Measurements from ENCODE around the gene SORL1. TPM values are rescaled to one million over a fixed set of nuclear protein-coding genes. Genes with fewer than 3 reads are reported as not detected.

The SORL1 gene
- total and polyA plus RNA-seq, 2 of the 8 experiments (the other 6 are each of a cell fraction or from before 2014, with no cell fraction given): 38.1 to 65.5 TPM

DNA sequence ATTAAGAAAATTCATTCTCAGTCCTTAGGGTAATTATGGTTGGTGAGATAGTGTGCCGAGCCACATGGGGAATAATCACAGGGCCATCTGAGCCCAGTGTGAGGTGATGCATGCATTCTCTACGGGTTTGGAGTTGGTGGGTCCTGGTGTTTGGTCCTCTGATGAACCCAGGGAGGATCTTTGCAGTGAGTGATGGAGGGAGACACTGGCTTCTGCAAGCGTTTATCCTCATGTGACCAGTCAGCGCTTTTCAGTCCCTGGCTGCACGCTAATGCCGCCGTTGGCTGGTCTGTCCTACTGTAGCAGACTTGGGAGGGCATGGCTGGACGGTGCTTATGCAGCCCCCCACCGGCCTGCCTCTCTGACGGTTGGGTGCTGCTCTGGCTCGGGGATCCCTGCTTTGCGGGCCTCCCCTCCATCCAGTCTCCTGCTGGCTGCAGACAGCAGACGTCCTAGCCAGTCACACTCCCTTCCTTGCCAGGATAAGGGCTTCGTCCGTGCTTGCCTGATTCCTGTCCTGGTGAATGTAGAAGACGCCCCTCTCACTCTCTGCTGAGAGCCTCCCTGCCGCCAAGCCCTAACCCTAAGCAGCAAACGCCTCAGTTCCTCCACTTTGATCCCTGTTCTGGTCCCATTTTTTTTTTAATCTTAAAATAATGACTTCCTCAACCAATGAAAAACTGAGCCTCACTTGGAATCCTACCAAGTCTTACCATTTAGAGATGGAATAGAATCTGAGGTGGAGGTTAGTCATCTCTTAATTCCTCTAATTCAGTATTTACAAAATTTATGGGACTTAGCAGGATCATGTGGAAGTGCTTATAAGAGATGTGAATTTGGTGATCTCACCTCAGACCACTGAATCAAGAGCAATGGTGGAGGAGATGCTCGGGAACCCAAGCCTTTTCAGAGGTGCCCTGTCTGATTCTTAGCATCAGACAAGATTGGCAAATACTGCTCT, 144.4 kb downstream of the SORL1 start:
- peaks cover 0 to 1% (median 0%) of the 10 kb centered on the region in 4 experiments; a peak in 1 of 7 replicates for H3K4me1 ChIP-seq (replicated peaks in 1 of 4; ENCODE audit: control insufficient read depth in 3 of 4, insufficient read depth in 4 of 4, low read length in 3 of 4)
- ChIA-PET CTCF (ENCODE audit: partially characterized antibody) (interaction anchor here (0.6 kb wide), 1 partner anchor 256 kb away, joined by 3 read pairs; no protein-coding TSS in a partner anchor), POLR2A (ENCODE audit: partially characterized antibody) (no interaction called here)
- H3K27ac ChIP-seq (ENCODE audit: low read depth, low read length): no peak overlapping the region
- H4K91ac ChIP-seq (replicated peaks; ENCODE audit: insufficient read length, low read length): no peak overlapping the region
- no peak for DNase-seq (ENCODE audit: low read depth in 1 of 2, low spot score in 2 of 2)
- no peak overlapping the region for H4K8ac ChIP-seq (ENCODE audit: extremely low read depth, insufficient read depth, low read length)
- no peaks in the 10 kb centered on the region for H3K27me3 ChIP-seq (replicated peaks in 1 of 4; ENCODE audit: control insufficient read depth in 3 of 4, extremely low read depth in 1 of 4, insufficient read depth in 3 of 4, low read length in 3 of 4)
- no peak overlapping the region for H2BK20ac ChIP-seq (ENCODE audit: low read length)
- H2BK15ac ChIP-seq (ENCODE audit: low read length): no peak overlapping the region
- H3K23ac ChIP-seq (ENCODE audit: insufficient read length): no peak overlapping the region
- H3K4me2 ChIP-seq (ENCODE audit: insufficient read depth in 1 of 2, low read depth in 2 of 2, low read length in 2 of 2): no peak overlapping the region
- no peak overlapping the region for H2AFZ ChIP-seq (ENCODE audit: low read length)
- FAIRE-seq: no peak
- H3K18ac ChIP-seq (ENCODE audit: extremely low read depth, low read length): no peak overlapping the region
- no peak overlapping the region; the same call in 1 of the 2 replicates for H2BK5ac ChIP-seq (ENCODE audit: low read depth, low read length)
- H3K14ac ChIP-seq (ENCODE audit: insufficient read length): no peak overlapping the region
- no peaks in the 10 kb centered on the region; the same call in 1 of the 2 replicates for H3K23me2 ChIP-seq (ENCODE audit: low read depth, low read length)
- 94% methylated on average over 19 of the region's 19 CpGs; no CpG with 5 or more reads in 1 of the 2 experiments for WGBS, 2 experiments (ENCODE audit: extremely low coverage in 1 of 2, insufficient coverage in 1 of 2, insufficient read length in 1 of 2, insufficient replicate concordance in 2 of 2, low coverage in 1 of 2, low lambda C conversion rate in 2 of 2, missing lambda C conversion rate in 1 of 2)
- peaks cover 0 to 3% of the 10 kb centered on the region in 2 experiments for H4K20me1 ChIP-seq (replicated peaks in 1 of 2; ENCODE audit: control insufficient read depth in 1 of 2, insufficient read depth in 2 of 2, low read length in 2 of 2)
- no peak overlapping the region for H3K56ac ChIP-seq (replicated peaks; ENCODE audit: insufficient read length, low read depth, low read length)
- H2AK5ac ChIP-seq (ENCODE audit: low read depth, low read length): no peak overlapping the region
- H3K9ac ChIP-seq (replicated peaks in 1 of 4; ENCODE audit: extremely low read depth in 1 of 4, low read depth in 3 of 4, low read length in 3 of 4): no peak overlapping the region
- H3K4ac ChIP-seq (replicated peaks; ENCODE audit: insufficient read length, low read depth, low read length): no peak overlapping the region
- no peak overlapping the region for H3K4me3 ChIP-seq (ENCODE audit: extremely low read depth in 1 of 4, insufficient read depth in 2 of 4, low read depth in 3 of 4, low read length in 4 of 4)
- no peak overlapping the region for H4K5ac ChIP-seq (ENCODE audit: insufficient read length, low read depth, low read length)
- no peaks in the 10 kb centered on the region; the same call in 1 of the 2 replicates for H3K79me1 ChIP-seq (ENCODE audit: low read depth, low read length)
- H3K79me2 ChIP-seq (ENCODE audit: control insufficient read depth in 1 of 2, insufficient read depth in 2 of 2, low read length in 2 of 2): no peaks in the 10 kb centered on the region
- H2BK12ac ChIP-seq (ENCODE audit: low read depth, low read length): no peak overlapping the region
- no peak overlapping the region for H2BK120ac ChIP-seq (replicated peaks; ENCODE audit: low read depth, low read length)
- H3K9me3 ChIP-seq (ENCODE audit: insufficient read depth in 2 of 2, low read depth in 1 of 2, low read length in 1 of 2): no peaks in the 10 kb centered on the region
- peaks cover 19 to 57% (median 45%) of the 10 kb centered on the region in 4 experiments for H3K36me3 ChIP-seq (ENCODE audit: control insufficient read depth in 2 of 4, insufficient read depth in 4 of 4, low read length in 3 of 4)
- no peak for TF ChIP-seq TBP (IDR thresholded peaks at IDR 0.05; ENCODE audit: low read depth, low read length)
- no peak for TF ChIP-seq EGR1 (IDR thresholded peaks at IDR 0.05; ENCODE audit: borderline replicate concordance, low read depth, low read length)
- TF ChIP-seq, protein P1, sequence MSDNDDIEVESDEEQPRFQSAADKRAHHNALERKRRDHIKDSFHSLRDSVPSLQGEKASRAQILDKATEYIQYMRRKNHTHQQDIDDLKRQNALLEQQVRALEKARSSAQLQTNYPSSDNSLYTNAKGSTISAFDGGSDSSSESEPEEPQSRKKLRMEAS (IDR thresholded peaks at IDR 0.05): no peak

All from H1 (cell line).